Smooth muscle cell (in vitro differentiated cells): ENCODE results near the gene RABGAP1. TPM values are rescaled to one million over a fixed set of nuclear protein-coding genes. Genes with fewer than 3 reads are reported as not detected.

ENCODE experiments used
- DNase-seq: peaks from one replicate; lab custom pipeline; 2025; ENCODE audit not compliant: unreplicated experiment; lab: John Stamatoyannopoulos, UW
- H2AFZ ChIP-seq: fragments of 200-600 bp; sonication (generic); 2 replicates; pipeline ENCODE4 v1.6.0; 2016; ENCODE audit warnings: antibody characterized with exemption, low read depth, mild to moderate bottlenecking
- H3F3A ChIP-seq: fragments of 200-600 bp; sonication (generic); 2 replicates; pipeline ENCODE4 v1.6.0; 2017; ENCODE audit warnings: antibody characterized with exemption, low read depth
- H3K27ac ChIP-seq: fragments of 200-600 bp; sonication (generic); 2 replicates; pipeline ENCODE4 v1.5.1; 2016; ENCODE audit warnings: low read depth, mild to moderate bottlenecking
- H3K27me3 ChIP-seq: fragments of 200-600 bp; sonication (generic); 2 replicates; pipeline ENCODE4 v1.6.1; 2016; ENCODE audit warnings: low read depth, mild to moderate bottlenecking
- H3K36me3 ChIP-seq: fragments of 200-600 bp; sonication (generic); 2 replicates; pipeline ENCODE4 v1.5.1; 2016; ENCODE audit warnings: low read depth
- H3K4me1 ChIP-seq: fragments of 200-600 bp; sonication (generic); 2 replicates; pipeline ENCODE4 v1.5.1; 2016; ENCODE audit warnings: low read depth
- H3K4me2 ChIP-seq: fragments of 200-600 bp; sonication (generic); 2 replicates; pipeline ENCODE4 v1.6.0; 2016; ENCODE audit warnings: mild to moderate bottlenecking
- H3K4me3 ChIP-seq: fragments of 200-600 bp; sonication (generic); 2 replicates; pipeline ENCODE4 v1.5.1; 2016; ENCODE audit warnings: mild to moderate bottlenecking
- H3K79me2 ChIP-seq: fragments of 200-600 bp; sonication (generic); 2 replicates; pipeline ENCODE4 v1.6.0; 2016; ENCODE audit warnings: low read depth, mild to moderate bottlenecking
- H3K9ac ChIP-seq: fragments of 200-600 bp; sonication (generic); 2 replicates; pipeline ENCODE4 v1.6.0; 2016; ENCODE audit warnings: low read depth
- H3K9me3 ChIP-seq: fragments of 200-600 bp; sonication (generic); replicated peaks from 2 replicates; pipeline ENCODE4 v1.5.1; 2016; ENCODE audit warnings: low read depth
- H4K20me1 ChIP-seq: fragments of 200-600 bp; sonication (generic); 2 replicates; pipeline ENCODE4 v1.6.0; 2016; ENCODE audit warnings: low read depth
- WGBS: methylation state at CpG from one replicate; pipeline ENCODE4 v1.1.7; 2016; ENCODE audit warnings: low lambda C conversion rate; 5-methylcytosine and 5-hydroxymethylcytosine counted together
- polyA plus RNA-seq: library from polyadenylated mRNA; unstranded; fragments of >200 nt; fragmentation: Nextera tagmentation; extraction: Ambion mirVana; gene quantifications from 2 replicates; pipeline ENCODE4 v1.2.1, GENCODE V29; 2016
- total RNA-seq: library from RNA; depleted of rRNA; stranded (reverse); fragments of >200 nt; gene quantifications from 2 replicates; pipeline ENCODE4 v1.2.3, GENCODE V29; 2014
- TF ChIP-seq, protein P1 (sequence below): fragments of 200-600 bp; sonication (generic); IDR thresholded peaks from 2 replicates; pipeline ENCODE4 v1.5.1; 2017; ENCODE audit warnings: borderline replicate concordance, mild to moderate bottlenecking, antibody characterized with exemption; ENCODE audit not compliant: insufficient read depth, poor library complexity, severe bottlenecking

Gene RABGAP1
- total and polyA plus RNA-seq, 2 experiments from 2014 or later: 13.5 to 31.8 TPM

DNA sequence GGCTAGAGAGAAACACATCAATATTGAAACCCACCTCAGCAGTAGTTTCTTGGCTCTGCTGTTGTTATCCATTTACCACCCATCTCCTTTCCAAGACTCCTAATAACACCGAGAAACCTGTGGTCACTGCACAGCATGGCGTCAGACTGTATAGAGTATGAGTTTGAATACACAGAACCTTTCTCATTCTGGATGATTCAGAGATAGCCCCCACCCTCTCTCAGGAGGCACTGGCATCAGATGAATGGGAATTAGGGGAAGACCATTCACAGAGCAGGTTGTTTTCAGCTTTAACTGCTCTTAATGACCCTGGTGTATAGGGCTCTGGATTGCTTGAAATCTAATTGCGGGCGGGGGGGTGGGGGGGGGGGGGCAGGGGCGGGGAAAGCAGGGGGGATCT lies 179.3 kb downstream of the RABGAP1 start:
- H3K4me2 ChIP-seq: no peak overlapping the region
- peaks cover 8% of the 10 kb centered on the region for H3K4me1 ChIP-seq
- no peaks in the 10 kb centered on the region for H3K79me2 ChIP-seq
- H3K27me3 ChIP-seq: no peaks in the 10 kb centered on the region
- H4K20me1 ChIP-seq: no peaks in the 10 kb centered on the region
- no peak overlapping the region for H3K27ac ChIP-seq
- no peaks in the 10 kb centered on the region for H3K36me3 ChIP-seq
- TF ChIP-seq, protein P1, sequence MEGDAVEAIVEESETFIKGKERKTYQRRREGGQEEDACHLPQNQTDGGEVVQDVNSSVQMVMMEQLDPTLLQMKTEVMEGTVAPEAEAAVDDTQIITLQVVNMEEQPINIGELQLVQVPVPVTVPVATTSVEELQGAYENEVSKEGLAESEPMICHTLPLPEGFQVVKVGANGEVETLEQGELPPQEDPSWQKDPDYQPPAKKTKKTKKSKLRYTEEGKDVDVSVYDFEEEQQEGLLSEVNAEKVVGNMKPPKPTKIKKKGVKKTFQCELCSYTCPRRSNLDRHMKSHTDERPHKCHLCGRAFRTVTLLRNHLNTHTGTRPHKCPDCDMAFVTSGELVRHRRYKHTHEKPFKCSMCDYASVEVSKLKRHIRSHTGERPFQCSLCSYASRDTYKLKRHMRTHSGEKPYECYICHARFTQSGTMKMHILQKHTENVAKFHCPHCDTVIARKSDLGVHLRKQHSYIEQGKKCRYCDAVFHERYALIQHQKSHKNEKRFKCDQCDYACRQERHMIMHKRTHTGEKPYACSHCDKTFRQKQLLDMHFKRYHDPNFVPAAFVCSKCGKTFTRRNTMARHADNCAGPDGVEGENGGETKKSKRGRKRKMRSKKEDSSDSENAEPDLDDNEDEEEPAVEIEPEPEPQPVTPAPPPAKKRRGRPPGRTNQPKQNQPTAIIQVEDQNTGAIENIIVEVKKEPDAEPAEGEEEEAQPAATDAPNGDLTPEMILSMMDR: no peak
- no peak overlapping the region for H3K4me3 ChIP-seq
- H3F3A ChIP-seq: no peaks in the 10 kb centered on the region
- no peak for DNase-seq
- H2AFZ ChIP-seq: no peak overlapping the region
- no peaks in the 10 kb centered on the region for H3K9me3 ChIP-seq
- H3K9ac ChIP-seq: no peak overlapping the region
- 77% methylated on average over 5 of the region's 5 CpGs for WGBS

DNA sequence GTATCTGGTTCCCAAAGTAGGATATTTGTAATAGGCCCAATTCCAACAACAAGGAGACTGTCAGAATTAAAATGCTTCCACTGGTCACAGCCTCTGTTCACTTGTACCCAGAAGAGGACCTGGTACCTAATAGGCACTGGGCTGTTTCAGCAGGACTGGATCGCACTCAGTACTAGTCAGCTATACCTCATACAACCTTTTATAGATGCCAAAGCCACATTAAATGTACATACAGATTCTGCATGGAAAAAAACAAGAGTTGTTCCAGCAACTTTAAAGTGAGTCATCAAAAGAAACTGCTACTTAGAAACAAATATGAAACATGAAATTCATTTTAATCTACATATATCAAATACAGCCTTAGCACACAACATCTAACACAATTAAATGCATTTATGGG lies 180.1 kb downstream of the RABGAP1 start:
- Histone ChIP-seq H3K4me3 (no peak overlapping the region), H3K79me2 (no peaks in the 10 kb centered on the region), H3K9ac (no peak overlapping the region), H3K9me3 (no peaks in the 10 kb centered on the region), H2AFZ (no peak overlapping the region), H3K27me3 (no peaks in the 10 kb centered on the region), H3K27ac (no peak overlapping the region), H3K4me2 (no peak overlapping the region), H3F3A (no peaks in the 10 kb centered on the region), H3K36me3 (no peaks in the 10 kb centered on the region), H3K4me1 (peaks cover 8% of the 10 kb centered on the region), H4K20me1 (no peaks in the 10 kb centered on the region)
- TF ChIP-seq, protein P1: no peak
- no peak for DNase-seq
- 95% methylated on average over 1 of the region's 1 CpG for WGBS

DNA sequence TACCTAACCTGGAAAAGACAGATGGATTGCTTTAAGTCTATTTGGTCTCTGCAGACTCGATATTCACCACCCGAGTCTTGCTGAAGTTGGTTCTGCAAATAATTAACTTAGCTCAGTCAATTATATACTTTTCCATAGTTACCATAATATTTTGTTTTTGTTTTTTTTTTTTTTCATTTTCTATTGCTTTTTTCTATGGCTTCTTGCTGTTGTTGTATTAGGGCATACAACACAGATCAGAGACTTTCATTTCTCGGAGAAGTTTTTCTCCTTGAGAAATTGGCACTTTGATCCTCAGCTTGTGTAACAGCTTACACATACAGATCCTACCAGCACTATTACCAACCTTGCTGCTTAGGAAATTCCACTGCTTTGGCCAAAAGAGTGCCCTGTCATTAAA lies 180.6 kb downstream of the RABGAP1 start:
- TF ChIP-seq, protein P1: no peak
- 95% methylated on average over 3 of the region's 3 CpGs for WGBS
- no peaks in the 10 kb centered on the region for H3K27me3 ChIP-seq

DNA sequence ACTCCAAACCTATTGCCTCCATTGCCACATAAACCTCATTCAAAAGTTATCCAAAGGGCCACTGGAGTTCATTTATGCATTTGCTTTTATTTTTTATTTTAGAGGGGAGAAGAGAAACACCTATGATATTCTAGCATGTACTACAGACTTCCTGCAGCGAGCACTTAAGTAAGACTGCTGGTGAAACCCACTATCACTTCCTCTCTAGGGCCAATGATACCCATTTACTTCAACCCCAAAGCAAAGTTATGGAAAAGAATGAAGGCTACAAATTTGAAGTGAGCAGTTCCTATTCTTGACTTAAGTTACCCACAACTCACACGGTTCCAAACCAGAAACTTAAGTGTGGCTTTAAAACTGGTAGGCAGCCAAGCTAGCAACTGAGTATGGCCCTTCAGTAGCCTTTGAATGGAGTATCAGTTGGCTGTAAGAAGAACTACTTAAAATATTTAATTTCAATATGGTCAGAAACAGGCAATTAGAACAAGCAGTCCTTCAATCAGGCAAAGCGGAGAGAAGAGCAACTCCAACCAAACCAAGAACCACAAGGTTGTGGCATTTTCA lies 186.8 kb downstream of the RABGAP1 start:
- Histone ChIP-seq H3F3A (no peaks in the 10 kb centered on the region), H3K27me3 (no peaks in the 10 kb centered on the region), H3K4me2 (no peak overlapping the region), H3K9me3 (no peaks in the 10 kb centered on the region), H2AFZ (no peak overlapping the region), H4K20me1 (no peaks in the 10 kb centered on the region), H3K9ac (no peak overlapping the region), H3K79me2 (no peaks in the 10 kb centered on the region), H3K4me1 (no peaks in the 10 kb centered on the region), H3K36me3 (no peaks in the 10 kb centered on the region), H3K27ac (no peak overlapping the region), H3K4me3 (no peak overlapping the region)
- TF ChIP-seq, protein P1: no peak
- WGBS: 95% methylated on average over 3 of the region's 3 CpGs
- DNase-seq: no peak

More for the DNA sequence above, 180.6 kb downstream of the RABGAP1 start:
- Histone ChIP-seq H3K9ac (no peak overlapping the region), H3K9me3 (no peaks in the 10 kb centered on the region), H3K79me2 (no peaks in the 10 kb centered on the region), H3K4me1 (peaks cover 8% of the 10 kb centered on the region), H3K4me2 (no peak overlapping the region), H3F3A (no peaks in the 10 kb centered on the region), H4K20me1 (no peaks in the 10 kb centered on the region), H2AFZ (no peak overlapping the region), H3K36me3 (no peaks in the 10 kb centered on the region), H3K4me3 (no peak overlapping the region), H3K27ac (no peak overlapping the region)
- DNase-seq: no peak
